Osteocyte (in vitro differentiated cells): ENCODE data around the gene TTLL11. TPM values are rescaled to one million over a fixed set of nuclear protein-coding genes. Genes with fewer than 3 reads are reported as not detected.

Experiments used
- DNase-seq: peaks from one replicate; pipeline ENCODE4 v3.0.0; 2021; ENCODE audit warnings: mixed read lengths; ENCODE audit not compliant: unreplicated experiment; ENCODE audit errors: extremely low spot score
- H3K27ac Mint-ChIP-seq: one replicate; pipeline ENCODE4 v1.8.0; 2021; ENCODE audit warnings: mild to moderate bottlenecking, mixed read lengths; ENCODE audit not compliant: unreplicated experiment
- H3K27me3 Mint-ChIP-seq: one replicate; pipeline ENCODE4 v1.8.0; 2021; ENCODE audit warnings: mixed read lengths; ENCODE audit not compliant: unreplicated experiment
- H3K36me3 Mint-ChIP-seq: one replicate; pipeline ENCODE4 v1.8.0; 2021; ENCODE audit warnings: mixed read lengths; ENCODE audit not compliant: unreplicated experiment
- H3K4me1 Mint-ChIP-seq: one replicate; pipeline ENCODE4 v1.8.0; 2021; ENCODE audit warnings: mixed read lengths; ENCODE audit not compliant: unreplicated experiment
- H3K4me3 Mint-ChIP-seq: one replicate; pipeline ENCODE4 v1.8.0; 2021; ENCODE audit warnings: mild to moderate bottlenecking, moderate library complexity, mixed read lengths; ENCODE audit not compliant: unreplicated experiment
- H3K9me3 Mint-ChIP-seq: one replicate; pipeline ENCODE4 v1.8.0; 2021; ENCODE audit warnings: mixed read lengths; ENCODE audit not compliant: unreplicated experiment
- CTCF ChIP-seq: fragments of 200-600 bp; sonication (generic); IDR thresholded peaks from 2 replicates; pipeline ENCODE4 v1.5.0; 2021; ENCODE audit warnings: antibody characterized with exemption, mild to moderate bottlenecking, moderate library complexity
- total RNA-seq: library from RNA; stranded (reverse); gene quantifications from 2 replicates; pipeline ENCODE4 v1.2.1, GENCODE V29; 2021

Gene TTLL11
- total RNA-seq, 1 donor from 2014 or later, result 6.0 TPM

GRCh38 chr9:121926351-121926801, 166.7 kb downstream of the TTLL11 start:
- no peaks in the 10 kb centered on the region for H3K27me3 Mint-ChIP-seq
- peaks cover 4% of the 10 kb centered on the region for H3K4me1 Mint-ChIP-seq
- H3K4me3 Mint-ChIP-seq, result no peak overlapping the region
- H3K27ac Mint-ChIP-seq, result no peak overlapping the region
- H3K36me3 Mint-ChIP-seq, result no peaks in the 10 kb centered on the region
- DNase-seq, result no peak
- TF ChIP-seq CTCF, result no peak
- no peaks in the 10 kb centered on the region for H3K9me3 Mint-ChIP-seq

- Mint-ChIP-seq H3K9me3 (no peaks in the 10 kb centered on the region), H3K4me3 (no peak overlapping the region), H3K4me1 (peaks cover 4% of the 10 kb centered on the region), H3K27me3 (no peaks in the 10 kb centered on the region), H3K27ac (no peak overlapping the region), H3K36me3 (no peaks in the 10 kb centered on the region)
- TF ChIP-seq CTCF, result no peak
- no peak for DNase-seq
Measured at GRCh38 chr9:121925935-121926334, 167.2 kb downstream of the TTLL11 start.

GRCh38 chr9:121924700-121925099, 168.4 kb downstream of the TTLL11 start:
- Mint-ChIP-seq H3K9me3 (no peaks in the 10 kb centered on the region), H3K36me3 (no peaks in the 10 kb centered on the region), H3K27me3 (no peaks in the 10 kb centered on the region), H3K27ac (no peak overlapping the region), H3K4me3 (no peak overlapping the region), H3K4me1 (peaks cover 4% of the 10 kb centered on the region)
- TF ChIP-seq CTCF, result no peak
- no peak for DNase-seq

- no peaks in the 10 kb centered on the region for H3K27me3 Mint-ChIP-seq
- H3K4me3 Mint-ChIP-seq, result no peak overlapping the region
- H3K36me3 Mint-ChIP-seq, result no peaks in the 10 kb centered on the region
- H3K4me1 Mint-ChIP-seq, result peaks cover 4% of the 10 kb centered on the region
- no peaks in the 10 kb centered on the region for H3K9me3 Mint-ChIP-seq
- H3K27ac Mint-ChIP-seq, result no peak overlapping the region
- TF ChIP-seq CTCF, result no peak
- DNase-seq, result no peak
Measured at GRCh38 chr9:121921444-121921843, 171.7 kb downstream of the TTLL11 start.

GRCh38 chr9:121917375-121918335, 175.5 kb downstream of the TTLL11 start:
- DNase-seq, result no peak
- peaks cover 2% of the 10 kb centered on the region for H3K4me1 Mint-ChIP-seq
- H3K36me3 Mint-ChIP-seq, result no peaks in the 10 kb centered on the region
- TF ChIP-seq CTCF, result no peak
- H3K4me3 Mint-ChIP-seq, result no peak overlapping the region
- H3K9me3 Mint-ChIP-seq, result no peaks in the 10 kb centered on the region
- no peak overlapping the region for H3K27ac Mint-ChIP-seq
- no peaks in the 10 kb centered on the region for H3K27me3 Mint-ChIP-seq
